ENCODE data around the gene ZBTB7B. TPM values are rescaled to one million over a fixed set of nuclear protein-coding genes. Genes with fewer than 3 reads are reported as not detected.

ZBTB7B gene
- total RNA-seq, 1 donor from 2014 or later: 44.1 TPM

DNA sequence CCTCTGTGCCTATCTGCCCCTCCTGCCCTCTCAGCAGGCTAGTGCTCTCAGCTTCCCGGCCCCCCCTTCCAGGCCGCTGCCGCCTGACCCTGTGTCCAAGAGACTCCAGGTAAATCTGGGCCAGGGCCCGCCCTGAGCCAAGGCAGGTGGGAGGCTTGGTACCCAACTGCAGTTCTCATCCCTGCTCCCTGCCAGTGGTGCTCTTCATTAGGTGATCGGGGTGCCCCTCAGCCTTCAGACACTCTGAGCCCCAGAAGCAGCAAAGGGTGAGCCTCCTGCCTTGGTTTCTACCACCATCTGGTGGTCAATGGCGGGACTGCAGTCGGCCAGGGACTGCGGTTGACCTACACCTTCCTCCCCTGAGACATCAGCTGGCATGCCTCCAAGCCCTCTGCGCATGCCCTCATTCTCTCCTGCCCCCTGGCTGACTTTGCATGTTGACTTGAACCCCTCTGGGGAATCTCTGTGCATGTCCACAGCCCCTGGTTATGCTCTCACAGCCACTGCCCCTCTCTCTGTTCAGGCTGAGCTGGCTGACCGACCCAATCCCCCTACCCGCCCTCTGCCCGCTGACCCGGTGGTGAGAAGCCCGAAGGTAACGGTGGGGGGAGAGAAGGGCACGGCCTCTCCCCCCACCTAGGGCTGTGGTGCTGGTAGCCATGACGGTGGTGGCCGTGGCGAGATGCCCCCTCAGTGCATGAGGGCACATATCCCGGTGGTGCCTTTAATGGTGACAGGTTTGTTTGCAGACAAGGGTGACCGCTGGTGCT lies 59.0 kb downstream of the ZBTB7B start:
- ATAC-seq (ENCODE audit: poor library complexity): peak; percentile 65
- intact Hi-C loops (cut with DNase I): loop anchor here (5.0 kb wide), 1 partner anchor 99 kb away; the partner anchor contains the start of gene PYGO2
- DNase-seq: peak; percentile 92

DNA sequence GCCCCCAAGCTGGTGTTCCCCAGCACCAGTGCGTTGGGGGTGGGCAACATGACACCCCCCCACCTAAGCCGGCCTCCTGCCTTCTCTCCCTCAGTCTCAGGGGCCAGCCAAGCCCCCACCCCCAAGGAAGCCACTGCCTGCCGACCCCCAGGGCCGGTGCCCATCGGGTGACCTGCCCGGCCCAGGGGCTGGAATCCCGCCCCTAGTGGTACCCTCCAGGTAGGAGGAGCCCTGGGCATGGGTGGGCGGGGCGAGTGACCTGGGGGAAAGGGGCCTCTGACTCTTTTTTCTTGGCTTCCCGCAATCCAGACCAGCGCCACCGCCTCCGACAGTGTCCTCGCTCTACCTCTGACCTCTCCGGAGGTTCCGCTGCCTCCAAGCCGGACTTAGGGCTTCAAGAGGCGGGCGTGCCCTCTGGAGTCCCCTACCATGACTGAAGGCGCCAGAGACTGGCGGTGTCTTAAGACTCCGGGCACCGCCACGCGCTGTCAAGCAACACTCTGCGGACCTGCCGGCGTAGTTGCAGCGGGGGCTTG lies 59.6 kb downstream of the ZBTB7B start:
- ATAC-seq (ENCODE audit: poor library complexity) (peak; percentile 3), DNase-seq (no peak)
- intact Hi-C loops (cut with DNase I): loop anchor here (5.0 kb wide), 1 partner anchor 100 kb away; the partner anchor contains the start of gene PYGO2

DNA sequence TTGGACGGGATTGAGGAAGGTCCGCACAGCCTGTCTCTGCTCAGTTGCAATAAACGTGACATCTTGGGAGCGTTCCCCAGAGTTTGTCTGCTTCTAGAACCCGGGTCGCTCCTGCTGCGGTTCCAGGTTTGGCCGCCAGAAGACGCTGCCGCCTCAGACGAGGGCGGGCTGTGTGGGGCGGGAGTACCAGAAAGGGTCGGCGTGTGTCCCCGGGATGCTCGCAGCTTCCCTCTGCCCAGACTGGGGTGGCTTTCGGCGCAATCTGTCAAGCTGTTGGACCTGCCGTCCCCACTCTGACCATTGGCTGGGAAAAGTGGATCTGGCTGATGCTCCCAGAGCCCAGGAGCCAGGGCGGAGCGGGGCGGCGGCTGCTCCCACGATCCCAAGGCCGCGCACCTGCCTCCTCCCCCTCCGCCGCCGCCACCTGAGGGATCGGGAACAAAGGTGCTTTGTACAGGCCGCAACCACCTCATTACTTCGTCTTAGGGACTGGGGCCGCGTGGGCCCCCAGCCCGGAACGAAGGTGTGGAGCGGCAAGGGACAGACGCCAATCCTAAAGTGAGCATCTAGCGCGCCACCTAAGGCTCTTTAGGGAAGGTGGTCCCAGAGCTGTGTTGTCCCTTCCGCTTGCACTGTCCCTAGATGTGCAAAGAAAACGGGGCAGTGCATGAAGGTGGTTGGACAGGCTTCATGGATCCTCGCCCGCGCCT lies 60.3 kb downstream of the ZBTB7B start:
- intact Hi-C loops (cut with DNase I): loop anchor here (5.0 kb wide), 1 partner anchor 101 kb away; the partner anchor contains the start of gene PYGO2
- peak; percentile 57 for ATAC-seq (ENCODE audit: poor library complexity)
- peak; percentile 77 for DNase-seq

DNA sequence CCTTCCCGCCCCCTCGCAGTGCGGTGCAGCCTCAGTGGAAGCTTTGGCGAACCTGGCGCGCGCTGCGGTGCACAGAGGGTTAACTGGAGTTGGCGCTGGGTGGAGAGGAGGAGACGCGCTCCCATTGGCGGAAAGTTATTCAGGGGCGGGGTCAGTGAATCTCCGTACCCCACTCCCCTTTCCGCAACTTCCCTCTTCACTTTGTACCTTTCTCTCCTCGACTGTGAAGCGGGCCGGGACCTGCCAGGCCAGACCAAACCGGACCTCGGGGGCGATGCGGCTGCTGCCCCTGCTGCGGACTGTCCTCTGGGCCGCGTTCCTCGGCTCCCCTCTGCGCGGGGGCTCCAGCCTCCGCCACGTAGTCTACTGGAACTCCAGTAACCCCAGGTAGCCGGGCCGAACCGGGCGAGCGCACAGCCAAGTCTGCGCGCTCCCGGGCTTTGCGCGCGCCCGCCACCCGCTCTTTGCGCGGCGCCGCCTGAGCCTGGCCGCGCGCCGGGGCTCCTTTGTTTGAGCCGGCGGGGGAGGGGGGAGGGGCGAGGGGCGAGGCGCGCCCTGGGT lies 61.0 kb downstream of the ZBTB7B start, which contains the start of gene EFNA4:
TSS of gene EFNA4 (plus strand) at position 191 of the 561 bp plus-strand sequence. CDS start at position 275, 84 bp downstream.
- intact Hi-C loops (cut with DNase I): loop anchor here (5.0 kb wide), 1 partner anchor 101 kb away; the partner anchor contains the start of gene PYGO2
- ATAC-seq (ENCODE audit: poor library complexity) (peak; percentile 94), DNase-seq (peak; percentile 88)

DNA sequence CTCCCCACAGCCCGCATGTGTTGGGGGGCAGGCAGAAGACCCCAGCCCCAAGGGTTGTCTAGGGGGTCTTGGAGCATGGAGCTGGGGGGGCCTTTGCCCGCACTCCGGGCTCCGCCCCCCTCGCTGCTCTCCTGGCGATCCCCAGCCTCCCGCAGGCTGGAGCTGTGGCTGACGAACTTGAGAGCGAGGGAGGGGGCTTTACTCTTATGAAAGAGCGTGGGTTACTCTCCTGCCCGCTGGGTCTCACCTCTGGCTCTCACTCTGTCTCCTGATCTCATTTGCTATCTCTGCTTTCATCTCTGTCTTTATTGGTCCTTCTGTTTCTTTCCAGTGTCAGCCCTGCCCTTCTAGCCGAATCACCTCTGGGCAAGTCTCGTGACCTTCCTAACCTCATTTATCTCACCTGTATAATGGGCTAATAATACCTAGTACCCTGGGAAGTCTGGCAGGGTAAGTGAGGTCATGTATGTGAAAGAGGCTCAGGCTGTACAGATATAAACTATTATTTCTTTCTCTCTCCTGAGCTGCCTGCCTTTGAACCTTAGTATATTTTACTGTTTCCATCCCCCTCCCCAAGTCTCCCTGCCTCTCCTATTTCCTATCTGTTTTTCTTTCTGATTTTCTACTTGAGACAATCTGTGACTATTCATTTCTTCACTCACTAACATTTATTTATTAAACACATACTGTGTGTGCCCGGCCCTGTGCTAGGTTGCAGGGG lies 61.7 kb downstream of the ZBTB7B start:
- DNase-seq (no peak), ATAC-seq (ENCODE audit: poor library complexity) (peak; percentile 18)
- intact Hi-C loops (cut with DNase I): loop anchor here (5.0 kb wide), 1 partner anchor 102 kb away; the partner anchor contains the start of gene PYGO2

DNA sequence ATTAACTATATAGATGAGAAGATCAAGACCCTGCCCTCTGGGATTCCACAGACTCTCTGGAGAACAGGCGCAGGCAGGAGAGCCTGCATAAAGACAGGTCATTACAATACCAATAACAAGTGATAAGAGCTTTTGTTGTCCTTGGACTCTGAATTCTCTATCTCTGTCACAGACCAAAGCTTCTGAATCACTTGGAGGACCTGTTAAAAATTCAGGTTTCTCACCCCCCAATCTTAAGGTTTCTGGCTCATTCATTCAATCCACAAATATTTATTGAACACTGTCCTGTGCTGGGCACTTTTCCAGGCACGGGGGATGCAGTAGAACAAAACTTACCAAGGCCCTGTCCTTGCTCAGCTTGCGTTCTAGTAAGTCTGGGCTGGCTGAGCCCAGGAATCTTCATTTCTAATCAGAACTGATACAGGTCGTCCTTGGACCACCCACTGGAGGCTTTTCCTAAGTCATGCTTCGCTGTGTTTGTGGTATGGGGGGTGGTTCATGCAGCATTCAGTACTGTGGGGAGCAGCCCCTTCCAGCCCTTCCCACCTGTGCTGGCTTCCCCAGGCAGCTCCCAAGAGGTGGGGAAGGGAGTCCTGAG lies 62.3 kb downstream of the ZBTB7B start:
- no peak for DNase-seq
- intact Hi-C loops (cut with DNase I): loop anchor here (5.0 kb wide), 1 partner anchor 103 kb away; the partner anchor contains the start of gene PYGO2
- no peak for ATAC-seq (ENCODE audit: poor library complexity)

DNA sequence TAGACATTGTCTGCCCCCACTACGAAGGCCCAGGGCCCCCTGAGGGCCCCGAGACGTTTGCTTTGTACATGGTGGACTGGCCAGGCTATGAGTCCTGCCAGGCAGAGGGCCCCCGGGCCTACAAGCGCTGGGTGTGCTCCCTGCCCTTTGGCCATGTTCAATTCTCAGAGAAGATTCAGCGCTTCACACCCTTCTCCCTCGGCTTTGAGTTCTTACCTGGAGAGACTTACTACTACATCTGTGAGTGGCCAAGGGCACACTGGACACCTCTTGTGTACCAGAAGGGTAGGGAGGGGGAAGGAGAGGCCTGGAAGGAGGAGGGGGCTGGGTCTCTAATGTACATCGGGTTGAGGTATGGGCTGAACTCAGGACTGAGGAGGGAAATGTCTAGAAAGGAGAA lies 64.2 kb downstream of the ZBTB7B start:
- DNase-seq (no peak), ATAC-seq (ENCODE audit: poor library complexity) (no peak)

More for the DNA sequence above, 64.2 kb downstream of the ZBTB7B start:
- intact Hi-C loops (cut with DNase I): no loop called here

Small RNAs within 50 kb of the gene (microRNA-seq; reads per million reads assigned to microRNA genes)
- not detected for gene MIR4258

Other genes starting within 250 kb of the ZBTB7B start
- 3.4 TPM for gene KCNN3, start 132.5 kb upstream of the ZBTB7B start, total RNA-seq
- gene PMVK, start 66.1 kb upstream of the ZBTB7B start, total RNA-seq: 65.7 TPM
- gene PBXIP1, start 46.7 kb upstream of the ZBTB7B start, total RNA-seq: 49.2 TPM
- gene PYGO2, start 41.0 kb upstream of the ZBTB7B start, total RNA-seq: 13.2 TPM
- gene SHC1, start 32.1 kb upstream of the ZBTB7B start, total RNA-seq: 52.7 TPM
- 15.5 TPM for gene CKS1B, start 28.1 kb upstream of the ZBTB7B start, total RNA-seq
- gene FLAD1, start 19.5 kb upstream of the ZBTB7B start, total RNA-seq: 34.7 TPM
- not detected for gene LENEP, start 9.2 kb upstream of the ZBTB7B start, total RNA-seq
- gene DCST2, start 31.0 kb downstream of the ZBTB7B start, total RNA-seq: 0.16 TPM
- gene DCST1, start 31.0 kb downstream of the ZBTB7B start, total RNA-seq: not detected
- gene ADAM15, start 48.5 kb downstream of the ZBTB7B start, total RNA-seq: 77.6 TPM
- 2.6 TPM for gene EFNA4, start 60.9 kb downstream of the ZBTB7B start, total RNA-seq
- 0.75 TPM for gene EFNA3, start 76.0 kb downstream of the ZBTB7B start, total RNA-seq
- gene EFNA1, start 125.1 kb downstream of the ZBTB7B start, total RNA-seq: 41.5 TPM
- 7.1 TPM for gene SLC50A1, start 133.1 kb downstream of the ZBTB7B start, total RNA-seq
- 49.4 TPM for gene DPM3, start 137.7 kb downstream of the ZBTB7B start, total RNA-seq
- 121 TPM for gene KRTCAP2, start 170.5 kb downstream of the ZBTB7B start, total RNA-seq
- 0.08 TPM for gene TRIM46, start 171.0 kb downstream of the ZBTB7B start, total RNA-seq
- 5.8 TPM for gene THBS3, start 205.1 kb downstream of the ZBTB7B start, total RNA-seq
- 16.4 TPM for gene MTX1, start 205.9 kb downstream of the ZBTB7B start, total RNA-seq